ENCODE measurements around the gene CD86. TPM values are rescaled to one million over a fixed set of nuclear protein-coding genes. Genes with fewer than 3 reads are reported as not detected.

The CD86 gene
- total and polyA plus RNA-seq, 8 donors: 0.31 to 9.0 (median 0.55) TPM

- 76 to 78% methylated on average over 6 of the region's 6 CpGs for WGBS, 2 donors
- peak in 2 of 4 donors; percentile 75 to 83 for ATAC-seq
- H3K4me1 ChIP-seq: no peaks in the 10 kb centered on the region
- intact Hi-C loops (cut with DNase I): no loop called here
- FAIRE-seq: no peak
- peak in 1 of 6 donors; percentile 28 for DNase-seq
- H3K4me3 ChIP-seq: no peak overlapping the region
- no peaks in the 10 kb centered on the region for H3K9me3 ChIP-seq
- no peaks in the 10 kb centered on the region for H3K36me3 ChIP-seq
- no peak overlapping the region for H3K27ac ChIP-seq
- no peaks in the 10 kb centered on the region for H3K27me3 ChIP-seq
- TF ChIP-seq CTCF (IDR thresholded peaks at IDR 0.05): no peak
Observed at GRCh38 chr3:122074621-122075265, 19.6 kb downstream of the CD86 start.

- TF ChIP-seq CTCF (IDR thresholded peaks at IDR 0.05): no peak
- intact Hi-C loops (cut with DNase I): no loop called here
- no peaks in the 10 kb centered on the region for H3K27me3 ChIP-seq
- no peak overlapping the region for H3K27ac ChIP-seq
- no peaks in the 10 kb centered on the region for H3K36me3 ChIP-seq
- FAIRE-seq (no peak), ATAC-seq (no peak), DNase-seq (no peak)
- H3K9me3 ChIP-seq: no peaks in the 10 kb centered on the region
- no peak overlapping the region for H3K4me3 ChIP-seq
- H3K4me1 ChIP-seq: no peaks in the 10 kb centered on the region
- 68 to 72% methylated on average over 4 of the region's 4 CpGs for WGBS, 2 donors
Observed at GRCh38 chr3:122076491-122077292, 21.5 kb downstream of the CD86 start.

- Histone ChIP-seq H3K4me3 (no peak overlapping the region), H3K9me3 (no peaks in the 10 kb centered on the region), H3K27me3 (no peaks in the 10 kb centered on the region), H3K36me3 (no peaks in the 10 kb centered on the region), H3K27ac (no peak overlapping the region), H3K4me1 (no peaks in the 10 kb centered on the region)
- 53 to 54% methylated on average over 9 of the region's 9 CpGs for WGBS, 2 donors
- ATAC-seq (peak in 2 of 4 donors; percentile 28 to 49), DNase-seq (no peak), FAIRE-seq (no peak)
- TF ChIP-seq CTCF (IDR thresholded peaks at IDR 0.05): no peak
- intact Hi-C loops (cut with DNase I): no loop called here
Observed at GRCh38 chr3:122077293-122078234, 22.4 kb downstream of the CD86 start.

- Histone ChIP-seq H3K4me3 (no peak overlapping the region), H3K36me3 (no peaks in the 10 kb centered on the region), H3K4me1 (no peaks in the 10 kb centered on the region), H3K27me3 (no peaks in the 10 kb centered on the region), H3K27ac (no peak overlapping the region), H3K9me3 (no peaks in the 10 kb centered on the region)
- 75 to 82% methylated on average over 8 of the region's 8 CpGs for WGBS, 2 donors
- DNase-seq (no peak), ATAC-seq (no peak), FAIRE-seq (no peak)
- intact Hi-C loops (cut with DNase I): no loop called here
- TF ChIP-seq CTCF (IDR thresholded peaks at IDR 0.05): no peak
Observed at GRCh38 chr3:122078235-122078935, 23.2 kb downstream of the CD86 start.
